IPS-18c (cell line): Measurements from ENCODE around the gene PCSK6.

ENCODE experiments used
- H3K4me3 ChIP-seq: 2 replicates; pipeline ENCODE4 v1.7.0; 2013; ENCODE audit warnings: low read depth, mild to moderate bottlenecking, low read length, moderate library complexity; ENCODE audit not compliant: insufficient read depth
- H3K9me3 ChIP-seq: one replicate; pipeline ENCODE4 v1.6.1; 2013; ENCODE audit warnings: mild to moderate bottlenecking, low read length, moderate library complexity; ENCODE audit not compliant: control insufficient read depth, insufficient read depth

The PCSK6 gene

DNA sequence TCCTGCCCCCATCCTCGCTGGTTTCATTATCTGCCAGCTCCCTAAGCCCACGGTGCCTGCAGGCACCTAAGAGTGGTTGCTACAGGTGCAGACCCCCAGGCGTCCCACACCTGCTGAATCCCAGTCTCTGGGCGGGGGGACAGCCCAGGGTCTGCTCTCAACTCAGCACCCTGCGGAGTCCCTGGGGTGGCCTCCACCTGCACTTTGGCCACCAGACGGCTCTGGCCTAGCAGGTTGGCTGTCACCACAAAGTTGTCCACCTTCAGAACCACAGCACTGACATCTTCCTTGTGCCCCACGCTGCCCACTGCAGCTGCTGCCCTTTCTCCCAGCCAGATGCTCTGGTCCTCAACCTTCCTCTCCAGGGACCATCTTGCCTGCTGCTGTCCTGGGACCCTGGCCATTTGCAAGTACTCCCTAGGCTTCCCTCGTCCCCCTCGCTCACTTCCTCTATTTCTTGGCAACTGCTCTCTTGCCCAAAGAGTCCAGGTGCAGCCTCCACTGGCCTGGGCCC is 159.6 kb downstream of the PCSK6 start:
- H3K4me3 ChIP-seq = no peak overlapping the region
- H3K9me3 ChIP-seq = peaks cover 3% of the 10 kb centered on the region

DNA sequence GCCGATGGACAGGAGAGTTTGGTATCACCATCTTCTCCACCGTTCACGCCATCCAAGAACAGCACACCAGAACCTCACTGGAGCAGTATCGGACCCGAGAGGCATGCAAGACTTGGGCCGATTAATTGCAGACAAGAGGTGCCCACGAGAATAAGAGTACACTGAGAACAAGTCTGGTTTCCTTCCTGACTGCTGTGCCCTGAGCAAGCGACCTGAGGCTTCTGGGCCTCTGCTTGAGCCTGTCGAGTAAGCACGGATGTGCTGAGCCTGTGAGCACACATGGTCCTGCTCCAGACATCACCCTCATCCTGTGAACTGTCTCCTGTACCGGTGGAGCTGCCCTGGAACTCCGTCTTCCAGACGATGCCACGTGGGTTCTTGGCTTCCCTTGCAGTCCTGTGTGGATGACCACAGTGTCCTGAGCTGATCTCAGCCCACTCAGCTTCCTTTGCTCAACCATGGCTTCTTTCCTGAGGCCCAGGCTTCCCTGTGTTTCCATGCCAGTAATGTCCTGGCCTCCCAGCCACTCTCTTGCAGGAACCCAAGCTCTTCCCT is 160.1 kb downstream of the PCSK6 start:
- no peaks in the 10 kb centered on the region for H3K9me3 ChIP-seq
- H3K4me3 ChIP-seq = no peak overlapping the region

DNA sequence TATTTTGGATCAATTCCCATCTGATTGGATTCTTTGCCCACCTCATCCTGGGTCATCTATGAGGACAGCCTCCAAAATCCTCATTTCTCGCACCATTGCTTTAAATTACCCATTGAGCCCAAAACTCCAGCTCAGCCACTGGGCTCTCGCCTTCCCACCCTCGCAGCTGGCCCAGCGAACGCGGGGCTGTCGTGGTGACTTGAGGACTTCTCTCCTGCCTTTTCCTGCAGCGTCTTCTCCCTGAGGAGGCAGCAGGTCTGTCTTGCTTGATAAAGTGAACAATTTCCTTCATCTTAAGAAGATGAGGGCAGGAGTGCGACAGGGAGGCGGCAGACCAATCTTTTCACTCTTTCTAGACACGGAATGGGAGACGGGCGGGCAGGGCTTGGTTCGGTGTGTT is 161.5 kb downstream of the PCSK6 start:
- no peak overlapping the region for H3K4me3 ChIP-seq
- no peaks in the 10 kb centered on the region for H3K9me3 ChIP-seq

DNA sequence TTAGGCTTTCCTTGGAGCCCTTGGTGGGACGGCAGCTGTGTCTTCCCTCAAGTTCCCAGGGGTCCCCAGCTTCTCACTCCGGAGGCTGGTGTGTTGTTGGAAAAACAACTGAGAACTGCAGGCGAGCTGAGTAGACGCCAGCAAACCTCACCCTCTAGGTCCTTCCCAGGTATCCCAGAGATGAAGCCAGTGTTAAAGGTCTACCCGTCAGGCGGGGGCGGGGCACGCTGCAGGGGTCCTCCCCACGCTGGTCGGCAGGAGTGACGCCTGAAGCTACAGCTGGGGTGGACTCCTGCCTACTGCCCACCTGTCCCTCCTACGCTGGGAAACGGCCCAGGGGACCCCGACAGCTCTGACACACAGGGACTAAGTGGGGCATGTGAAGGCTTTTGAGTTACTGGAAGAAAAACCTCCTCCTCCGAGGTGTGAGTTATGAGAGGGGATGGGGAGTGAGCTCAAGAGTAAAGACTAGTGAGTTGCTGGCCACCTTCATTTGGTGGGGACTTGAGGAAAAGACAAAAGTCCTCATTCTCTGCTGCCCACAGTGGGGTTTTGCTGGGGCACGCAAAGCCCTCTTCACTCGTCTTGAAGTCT is 162.3 kb downstream of the PCSK6 start:
- H3K4me3 ChIP-seq = no peak overlapping the region
- no peaks in the 10 kb centered on the region for H3K9me3 ChIP-seq

DNA sequence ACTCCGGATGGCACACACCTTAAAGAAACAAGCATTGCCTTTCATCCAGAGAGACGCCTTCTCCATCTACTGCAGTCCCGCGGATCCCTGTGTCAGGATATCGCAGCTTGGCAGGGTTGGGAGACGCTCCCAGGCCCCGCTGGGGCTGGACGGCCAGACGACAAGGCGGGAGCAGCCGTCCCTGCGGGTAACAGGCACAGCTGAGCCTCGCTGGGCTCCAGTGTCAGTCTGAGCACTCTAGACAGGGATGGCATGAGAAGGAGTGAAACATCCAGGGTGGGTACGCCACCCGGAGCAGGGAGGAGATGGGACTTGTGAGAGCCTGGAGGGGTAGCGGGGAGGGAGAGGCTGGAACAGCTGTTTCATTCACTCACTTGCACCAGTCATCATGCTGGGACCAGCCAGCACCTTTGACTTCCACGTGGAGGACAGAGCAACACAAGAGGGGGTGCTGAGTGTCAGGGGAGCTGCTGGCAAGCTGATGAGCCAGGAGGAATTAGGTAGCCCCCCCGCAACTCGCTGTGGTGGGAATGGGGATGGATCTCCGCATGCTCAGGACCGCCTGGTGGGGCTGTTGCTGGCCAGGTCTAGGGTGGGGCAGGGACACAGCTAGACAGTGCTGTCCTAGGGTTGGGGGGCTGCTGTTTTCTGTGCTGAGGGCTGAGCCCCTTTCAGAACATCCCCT is 162.9 kb downstream of the PCSK6 start:
- Histone ChIP-seq H3K9me3 (no peaks in the 10 kb centered on the region), H3K4me3 (no peak overlapping the region)

DNA sequence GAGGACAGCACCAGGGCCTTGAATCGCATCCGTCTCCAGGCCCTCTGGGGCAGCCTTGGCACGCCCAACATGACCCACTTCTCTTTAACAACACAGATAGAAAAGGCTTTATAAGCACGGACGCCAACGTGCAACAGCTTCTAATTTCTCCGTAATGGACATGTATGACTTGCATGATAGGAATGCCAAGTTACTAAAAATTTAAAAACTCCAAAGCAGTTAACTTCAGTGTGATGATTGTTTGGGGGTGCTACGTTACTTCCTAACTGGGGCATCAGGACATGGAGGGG is 163.5 kb downstream of the PCSK6 start:
- no peaks in the 10 kb centered on the region for H3K9me3 ChIP-seq
- no peak overlapping the region for H3K4me3 ChIP-seq

DNA sequence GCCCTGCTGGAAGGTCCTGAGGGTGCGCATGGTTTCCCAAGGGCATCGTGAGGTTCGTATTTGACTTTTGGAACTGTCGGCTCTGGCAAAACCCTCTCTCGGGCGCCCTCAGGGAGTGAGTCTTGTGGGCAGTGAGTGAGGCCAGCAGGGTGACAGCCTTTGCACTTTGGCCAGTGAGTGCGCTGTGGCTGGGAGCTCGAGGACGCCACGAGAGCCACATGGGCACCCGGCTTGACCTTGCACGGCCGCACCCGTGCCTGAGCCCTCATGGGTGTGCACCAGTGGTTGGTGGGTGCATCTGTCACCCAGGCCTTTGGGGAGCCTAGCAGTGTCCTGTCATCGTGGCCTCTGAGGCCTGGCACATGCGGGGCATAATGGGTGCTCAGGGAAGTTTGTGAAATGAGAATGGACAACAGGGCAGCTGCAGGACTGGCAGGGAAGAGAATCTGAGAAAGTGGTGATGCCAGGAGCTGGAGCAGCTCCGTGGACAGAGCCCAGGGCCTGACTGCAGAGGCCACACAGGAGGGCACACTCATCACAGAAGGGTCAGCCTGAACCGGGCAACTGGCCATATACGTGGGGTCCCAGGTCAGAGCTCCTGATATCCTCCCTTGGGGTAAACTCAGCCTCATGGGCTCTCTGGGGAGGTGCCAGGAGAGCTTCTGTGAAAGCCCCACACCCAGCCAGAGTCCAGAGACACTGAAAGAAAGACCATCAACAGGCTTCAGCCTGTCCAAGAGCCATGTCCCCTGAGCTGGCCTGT is 164.1 kb downstream of the PCSK6 start:
- Histone ChIP-seq H3K9me3 (no peaks in the 10 kb centered on the region), H3K4me3 (no peak overlapping the region)

DNA sequence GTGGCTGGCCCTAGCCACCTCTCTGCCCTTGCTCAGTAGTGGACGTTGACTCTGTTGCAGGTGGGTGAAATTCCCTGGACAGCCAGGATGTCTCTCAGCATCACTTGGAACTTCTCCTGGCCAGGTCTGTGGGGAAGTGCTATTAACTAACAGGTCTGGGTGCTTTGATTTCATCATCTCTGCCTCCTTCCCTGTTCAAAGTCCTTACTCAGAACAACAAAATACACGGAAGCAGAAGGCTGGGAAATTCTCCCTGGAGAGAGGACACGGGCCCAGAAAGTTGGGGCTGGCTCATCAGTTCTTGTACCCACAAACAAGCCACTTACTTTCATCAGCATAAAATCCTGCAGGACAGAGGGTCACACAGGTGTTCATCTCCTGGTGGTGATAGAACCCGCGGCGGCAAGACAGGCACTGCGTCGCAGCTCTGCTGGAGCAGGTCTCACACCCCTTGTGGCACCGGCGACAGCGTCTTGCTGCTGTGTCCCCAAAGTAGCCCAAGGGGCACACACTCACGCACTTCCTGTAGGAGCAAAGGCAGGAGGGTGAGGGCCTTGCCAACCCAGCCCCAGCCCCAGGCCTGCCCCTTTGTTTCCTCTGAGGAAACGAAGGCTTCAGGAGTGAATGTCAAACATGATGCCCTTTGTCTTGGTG is 164.9 kb downstream of the PCSK6 start:
- Histone ChIP-seq H3K4me3 (no peak overlapping the region), H3K9me3 (no peaks in the 10 kb centered on the region)

DNA sequence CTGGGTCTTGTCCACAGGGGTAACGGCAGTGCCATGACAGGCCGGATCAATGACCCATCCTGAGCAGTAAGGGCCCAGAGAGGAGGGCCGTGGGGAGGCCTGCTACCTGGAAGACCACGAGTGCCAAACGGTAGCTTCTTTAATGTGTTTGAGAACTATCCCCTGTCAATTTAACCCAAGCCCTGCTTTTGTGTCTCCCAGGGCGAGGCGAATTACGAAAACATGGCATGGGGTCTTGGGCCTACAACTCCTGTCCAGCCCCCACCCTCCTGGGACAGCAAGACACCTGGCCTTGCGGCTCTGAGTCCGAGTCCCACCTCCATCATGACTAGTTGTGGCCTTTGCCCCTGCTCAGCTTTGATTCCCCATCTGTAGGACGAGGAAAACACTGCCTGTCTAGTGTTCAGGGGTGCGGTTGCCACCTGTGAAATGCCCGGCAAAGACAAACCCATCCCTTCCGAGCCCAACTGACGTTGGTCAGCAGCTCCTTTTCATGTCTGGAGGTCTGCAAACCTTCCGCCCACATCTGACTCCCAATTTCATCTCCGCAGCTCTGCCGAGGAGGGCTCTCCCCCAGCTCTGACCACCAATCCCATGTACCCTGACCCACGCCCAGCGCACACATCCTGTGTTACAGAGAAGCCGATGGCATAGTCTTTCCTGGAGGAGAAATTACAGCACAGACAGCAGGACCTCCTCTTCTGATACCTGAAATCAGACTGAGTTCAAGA is 165.5 kb downstream of the PCSK6 start:
- Histone ChIP-seq H3K4me3 (no peak overlapping the region), H3K9me3 (no peaks in the 10 kb centered on the region)

DNA sequence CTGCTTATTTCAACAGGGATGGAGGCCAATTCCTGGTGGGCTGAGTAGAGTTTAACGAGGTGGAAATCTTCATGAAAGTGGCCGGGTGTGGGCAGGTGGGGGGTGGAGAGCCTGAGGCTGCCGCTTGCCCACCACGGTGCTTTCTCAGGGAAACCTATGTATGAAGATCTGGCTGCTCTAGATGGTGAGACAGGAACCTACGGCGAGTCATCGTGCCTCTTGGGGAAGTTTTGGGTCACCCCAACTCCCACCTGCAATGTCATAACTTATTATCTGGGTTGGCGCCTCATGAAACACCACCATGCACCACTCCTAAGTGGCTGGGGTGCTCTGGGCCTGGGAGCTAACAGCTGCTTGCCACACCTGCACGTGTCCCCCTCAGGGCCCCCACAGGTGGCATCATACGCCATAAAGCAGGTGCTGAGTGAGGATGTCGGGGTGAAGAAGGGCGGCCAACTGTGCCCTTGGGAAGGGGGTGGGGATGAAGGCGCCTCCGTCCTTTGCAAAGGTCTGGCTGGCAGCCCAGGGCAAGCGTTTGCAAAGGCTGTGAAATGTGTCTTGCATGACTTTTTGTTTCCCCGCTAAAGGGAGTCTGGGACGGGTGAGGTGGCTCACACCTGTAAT is 166.5 kb downstream of the PCSK6 start:
- Histone ChIP-seq H3K9me3 (no peaks in the 10 kb centered on the region), H3K4me3 (no peak overlapping the region)

DNA sequence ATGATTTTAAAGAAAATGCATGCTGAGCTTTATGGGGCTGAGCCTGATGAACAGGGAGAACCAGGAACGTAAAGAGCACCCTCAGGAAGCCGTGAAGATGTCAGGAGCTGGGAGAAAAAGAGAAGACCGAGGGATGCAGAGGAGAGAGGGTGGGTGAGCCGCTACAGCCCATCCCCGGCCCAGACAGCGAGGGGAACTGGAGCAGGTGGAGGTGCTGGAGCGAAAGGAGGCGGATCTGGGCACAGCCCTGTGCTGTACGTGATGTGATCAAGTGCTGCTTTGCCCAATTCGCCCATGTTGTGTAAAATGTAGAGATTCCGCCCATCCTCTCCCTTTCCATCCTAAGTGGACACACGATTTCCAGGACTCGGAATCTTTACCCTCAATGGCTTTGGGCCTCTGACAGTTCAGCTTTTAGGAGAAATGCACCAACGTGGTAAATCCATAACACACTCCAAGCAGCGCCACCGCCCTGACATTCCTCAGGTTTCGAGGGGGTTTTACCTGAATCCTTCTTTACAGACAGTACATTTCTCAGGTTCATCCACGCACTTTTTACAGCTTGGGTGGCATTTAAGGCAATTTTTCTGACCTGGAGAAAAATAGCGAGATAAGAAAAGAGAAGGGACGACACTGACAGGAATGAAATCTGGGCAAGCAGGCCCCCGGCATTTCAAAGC is 167.4 kb downstream of the PCSK6 start:
- no peaks in the 10 kb centered on the region for H3K9me3 ChIP-seq
- H3K4me3 ChIP-seq = no peak overlapping the region

DNA sequence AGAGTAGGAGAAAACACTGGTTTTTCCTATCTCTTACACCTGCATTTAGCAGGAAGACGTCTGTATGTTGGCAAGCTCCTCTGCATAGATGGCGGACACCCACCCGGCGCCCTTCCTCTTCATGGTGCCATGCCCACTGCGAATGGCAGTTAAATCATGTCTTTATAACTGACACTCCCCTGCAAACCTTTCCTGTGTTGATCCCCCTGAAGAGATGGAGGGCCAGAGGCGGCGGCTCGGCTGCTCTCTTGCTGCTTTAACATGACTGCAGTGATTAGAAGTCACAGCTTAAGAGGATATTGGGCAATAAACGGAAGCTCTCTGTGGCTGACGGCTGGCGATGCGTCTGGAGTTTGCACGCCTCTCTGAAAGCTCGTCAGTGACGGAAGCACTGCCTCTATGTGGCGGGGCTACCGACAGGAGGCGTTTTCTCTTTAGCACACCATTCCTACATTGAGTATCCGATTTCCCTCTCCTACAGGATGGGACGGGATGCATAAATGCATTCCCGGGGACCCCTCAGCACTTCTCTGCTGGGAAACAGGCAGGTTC is 168.9 kb downstream of the PCSK6 start:
- H3K4me3 ChIP-seq = no peak overlapping the region

DNA sequence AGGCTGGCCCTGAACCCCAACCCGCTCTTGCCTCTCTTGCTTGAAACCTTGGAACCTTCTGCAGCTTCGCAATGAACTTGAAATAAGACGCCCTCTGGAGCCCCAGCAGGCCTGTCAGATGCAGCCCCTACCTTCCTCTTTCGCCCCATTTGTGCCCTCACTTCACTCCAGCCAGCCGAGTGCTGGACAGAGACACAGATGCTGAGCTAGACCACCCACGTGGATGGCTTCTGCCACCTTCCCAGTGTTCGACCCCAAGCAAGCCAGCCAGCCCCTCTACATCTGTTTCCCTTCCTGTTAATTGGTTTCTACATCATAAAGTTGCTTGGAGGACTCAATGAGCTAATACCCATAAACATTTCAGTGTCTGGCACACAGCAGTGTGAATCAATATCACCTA is 170.7 kb downstream of the PCSK6 start:
- Histone ChIP-seq H3K9me3 (no peaks in the 10 kb centered on the region), H3K4me3 (no peak overlapping the region)

More for the DNA sequence above, 168.9 kb downstream of the PCSK6 start:
- no peaks in the 10 kb centered on the region for H3K9me3 ChIP-seq

DNA sequence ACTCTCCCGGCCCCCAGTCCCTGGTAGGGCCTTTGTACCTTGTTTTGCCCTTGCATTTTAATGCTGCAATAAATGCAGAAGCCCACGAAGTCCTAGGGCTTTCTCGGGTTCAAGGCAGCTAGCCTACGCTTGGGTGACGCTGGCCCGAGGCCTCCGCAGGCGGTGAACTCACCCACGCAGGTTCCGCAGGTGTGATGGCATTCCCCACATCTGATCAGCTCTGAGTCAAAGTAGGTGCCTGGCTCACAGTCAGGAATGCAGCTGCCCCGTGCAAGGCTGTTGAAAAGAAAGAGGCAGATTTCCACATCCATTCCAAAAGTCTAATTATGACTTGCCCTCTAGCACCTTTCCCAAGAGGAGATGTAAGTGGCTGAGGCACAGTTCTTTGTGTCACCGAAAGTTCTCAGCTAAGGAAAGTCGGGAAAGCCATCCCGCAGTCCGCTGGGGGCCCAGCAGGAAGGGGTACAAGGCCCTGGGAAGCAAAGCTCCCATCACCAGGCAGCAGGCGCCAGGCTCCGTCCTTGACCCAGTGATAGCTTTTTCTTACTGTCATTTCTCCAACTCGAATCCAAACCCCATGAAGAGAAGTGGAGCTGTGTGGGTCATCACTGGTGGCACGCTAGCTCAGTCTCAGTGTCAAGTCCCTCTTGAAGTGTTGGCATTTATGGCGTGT is 171.2 kb downstream of the PCSK6 start:
- Histone ChIP-seq H3K4me3 (no peak overlapping the region), H3K9me3 (no peaks in the 10 kb centered on the region)

DNA sequence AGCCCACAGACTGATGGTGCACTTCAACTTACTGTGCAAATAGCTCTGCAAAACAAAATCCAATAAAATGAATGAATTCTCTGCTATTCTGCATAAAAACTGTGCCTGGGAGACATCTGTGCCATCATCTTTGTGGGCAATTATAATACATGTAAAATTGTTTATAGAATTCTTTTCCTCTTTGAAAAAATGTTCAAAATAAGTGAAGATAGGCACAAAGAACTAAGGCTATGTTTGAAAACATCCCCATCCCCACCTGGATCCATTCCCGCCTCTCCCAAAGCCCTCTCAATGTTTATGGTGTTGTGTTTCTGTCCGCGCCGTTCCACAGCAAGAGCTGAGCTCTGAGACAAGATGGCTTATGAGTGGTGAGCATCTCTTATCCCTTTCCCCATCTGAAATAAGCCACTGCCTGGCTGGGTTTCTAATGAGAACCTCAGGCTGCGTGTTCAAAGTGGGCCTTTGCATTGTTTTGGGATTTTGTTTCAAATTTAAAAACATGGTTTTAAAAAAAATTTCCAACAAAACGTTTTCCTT is 172.1 kb downstream of the PCSK6 start:
- H3K4me3 ChIP-seq = no peak overlapping the region
- H3K9me3 ChIP-seq = no peaks in the 10 kb centered on the region
